ENCODE results near the gene PARD3. TPM values are rescaled to one million over a fixed set of nuclear protein-coding genes. Genes with fewer than 3 reads are reported as not detected.

The PARD3 gene
- total RNA-seq, 1 donor from 2014 or later, result 37.5 TPM

- H3K27me3 ChIP-seq, result no peaks in the 10 kb centered on the region
- H3K27ac ChIP-seq, result no peak overlapping the region
- intact Hi-C loops (cut with DNase I), result no loop called here
- DNase-seq (ENCODE audit: low spot score in 2 of 2), result no peak
- TF ChIP-seq CTCF (IDR thresholded peaks at IDR 0.05), result no peak
- H3K9me3 ChIP-seq, result no peaks in the 10 kb centered on the region
- peaks cover 1 to 13% of the 10 kb centered on the region in 2 donors for H3K4me1 ChIP-seq
- H3K4me3 ChIP-seq, result no peak overlapping the region
- no peaks in the 10 kb centered on the region for H3K36me3 ChIP-seq
These were observed 228.0 kb downstream of the PARD3 start for GRCh38 chr10:34587002-34587679.

GRCh38 chr10:34585422-34586112 is 229.5 kb downstream of the PARD3 start:
- TF ChIP-seq CTCF (IDR thresholded peaks at IDR 0.05), result no peak
- Histone ChIP-seq H3K36me3 (no peaks in the 10 kb centered on the region), H3K27ac (no peak overlapping the region), H3K27me3 (no peaks in the 10 kb centered on the region), H3K4me3 (no peak overlapping the region), H3K9me3 (no peaks in the 10 kb centered on the region), H3K4me1 (peaks cover 2 to 21% of the 10 kb centered on the region in 2 donors)
- intact Hi-C loops (cut with DNase I), result no loop called here
- DNase-seq (ENCODE audit: low spot score in 2 of 2), result no peak

- no peak for TF ChIP-seq CTCF (IDR thresholded peaks at IDR 0.05)
These were observed 230.9 kb downstream of the PARD3 start for GRCh38 chr10:34584164-34584563.

GRCh38 chr10:34581801-34582532 is 233.1 kb downstream of the PARD3 start:
- Histone ChIP-seq H3K4me3 (no peak overlapping the region), H3K9me3 (no peaks in the 10 kb centered on the region), H3K27ac (no peak overlapping the region), H3K27me3 (no peaks in the 10 kb centered on the region), H3K36me3 (no peaks in the 10 kb centered on the region), H3K4me1 (peaks cover 2 to 21% of the 10 kb centered on the region in 2 donors)
- no peak for TF ChIP-seq CTCF (IDR thresholded peaks at IDR 0.05)
- intact Hi-C loops (cut with DNase I), result no loop called here
- DNase-seq (ENCODE audit: low spot score in 2 of 2), result no peak

More at GRCh38 chr10:34584164-34584563, 230.9 kb downstream of the PARD3 start:
- no peaks in the 10 kb centered on the region for H3K9me3 ChIP-seq
- peaks cover 2 to 21% of the 10 kb centered on the region in 2 donors for H3K4me1 ChIP-seq
- intact Hi-C loops (cut with DNase I), result no loop called here
- H3K27me3 ChIP-seq, result no peaks in the 10 kb centered on the region
- H3K27ac ChIP-seq, result no peak overlapping the region
- H3K36me3 ChIP-seq, result no peaks in the 10 kb centered on the region
- DNase-seq (ENCODE audit: low spot score in 2 of 2), result no peak
- H3K4me3 ChIP-seq, result no peak overlapping the region

GRCh38 chr10:34580643-34581042 is 234.5 kb downstream of the PARD3 start:
- Histone ChIP-seq H3K36me3 (no peaks in the 10 kb centered on the region), H3K4me1 (peaks cover 2 to 21% of the 10 kb centered on the region in 2 donors), H3K9me3 (no peaks in the 10 kb centered on the region), H3K4me3 (no peak overlapping the region), H3K27me3 (no peaks in the 10 kb centered on the region), H3K27ac (no peak overlapping the region)
- intact Hi-C loops (cut with DNase I), result no loop called here
- no peak for DNase-seq (ENCODE audit: low spot score in 2 of 2)
- TF ChIP-seq CTCF (IDR thresholded peaks at IDR 0.05), result no peak
